Natural killer cell (primary cell): ENCODE results near the gene PTPRQ. TPM values are rescaled to one million over a fixed set of nuclear protein-coding genes. Genes with fewer than 3 reads are reported as not detected.

Experiments used
- ATAC-seq, 3 donors: fragments of 150-1000 bp in 2 of 3; fragments of 200-7000 bp in 1 of 3; cut with Tn5 transposase; 1 replicate in 1 of 3; 2 replicates in 2 of 3; pipeline ENCODE4 v1.10.0; 2021; ENCODE audit warnings: mild to moderate bottlenecking in 2 of 3, moderate library complexity in 2 of 3
- DNase-seq, 2 donors: peaks; one replicate each; pipeline versions ENCODE4 v3.0.0 to v3.0.0-alpha.2; 2013 to 2021; ENCODE audit warnings: mixed read lengths in 1 of 2
- H3K27ac ChIP-seq: one replicate; pipeline ENCODE4 v1.5.1; 2013; ENCODE audit warnings: mild to moderate bottlenecking, low read length
- H3K27me3 ChIP-seq: one replicate; pipeline ENCODE4 v1.6.1; 2013; ENCODE audit warnings: low read length; ENCODE audit not compliant: control insufficient read depth, insufficient read depth
- H3K36me3 ChIP-seq: one replicate; pipeline ENCODE4 v1.6.1; 2013; ENCODE audit warnings: low read length; ENCODE audit not compliant: control insufficient read depth, insufficient read depth
- H3K4me1 ChIP-seq: one replicate; pipeline ENCODE4 v1.6.1; 2013; ENCODE audit warnings: low read length; ENCODE audit not compliant: control insufficient read depth, insufficient read depth
- H3K4me3 ChIP-seq: one replicate; pipeline ENCODE4 v1.5.1; 2013; ENCODE audit warnings: low read length
- H3K9me3 ChIP-seq: one replicate; pipeline ENCODE4 v1.6.1; 2013; ENCODE audit warnings: low read length; ENCODE audit not compliant: control insufficient read depth, insufficient read depth
- H3K27ac Mint-ChIP-seq, 2 donors: one replicate each; pipeline ENCODE4 v1.8.0; 2022; ENCODE audit warnings: mild to moderate bottlenecking in 2 of 2, mixed read lengths in 2 of 2, moderate library complexity in 1 of 2
- H3K27me3 Mint-ChIP-seq, 2 donors: one replicate each; pipeline ENCODE4 v1.8.0; 2022; ENCODE audit warnings: low read depth in 2 of 2, mixed read lengths in 2 of 2
- H3K36me3 Mint-ChIP-seq: one replicate; pipeline ENCODE4 v1.8.0; 2022; ENCODE audit warnings: mixed read lengths
- H3K4me1 Mint-ChIP-seq, 2 donors: one replicate each; pipeline ENCODE4 v1.8.0; 2022; ENCODE audit warnings: mixed read lengths in 2 of 2
- H3K4me3 Mint-ChIP-seq: one replicate; pipeline ENCODE4 v1.8.0; 2022; ENCODE audit warnings: mild to moderate bottlenecking, moderate library complexity, mixed read lengths
- H3K9me3 Mint-ChIP-seq, 2 donors: one replicate each; pipeline ENCODE4 v1.8.0; 2022; ENCODE audit warnings: mixed read lengths in 2 of 2
- WGBS: methylation state at CpG from one replicate; pipeline ENCODE4 v1.1.7; 2013; ENCODE audit warnings: missing lambda C conversion rate; ENCODE audit not compliant: insufficient coverage; 5-methylcytosine and 5-hydroxymethylcytosine counted together
- intact Hi-C: fragments of 100-400 bp; cut with micrococcal nuclease; formaldehyde crosslinking; loops from one replicate; pipeline ENCODE4 v1.14.2; 2022
- total RNA-seq, 4 donors: library from RNA; stranded (reverse); fragments of 120-200 nt in 1 of 4; gene quantifications; one replicate each; pipeline versions ENCODE4 v1.2.3 to v1.2.4, GENCODE V29; 2013 to 2022
- TF ChIP-seq, protein P1 (sequence below): fragments of 200-600 bp; IDR thresholded peaks from one replicate; pipeline ENCODE4 v1.8.0; 2022; ENCODE audit warnings: antibody characterized with exemption

PTPRQ gene
- total RNA-seq, 3 donors from 2014 or later (not counting 1 experiment from before 2014, with no cell fraction given): not detected

DNA sequence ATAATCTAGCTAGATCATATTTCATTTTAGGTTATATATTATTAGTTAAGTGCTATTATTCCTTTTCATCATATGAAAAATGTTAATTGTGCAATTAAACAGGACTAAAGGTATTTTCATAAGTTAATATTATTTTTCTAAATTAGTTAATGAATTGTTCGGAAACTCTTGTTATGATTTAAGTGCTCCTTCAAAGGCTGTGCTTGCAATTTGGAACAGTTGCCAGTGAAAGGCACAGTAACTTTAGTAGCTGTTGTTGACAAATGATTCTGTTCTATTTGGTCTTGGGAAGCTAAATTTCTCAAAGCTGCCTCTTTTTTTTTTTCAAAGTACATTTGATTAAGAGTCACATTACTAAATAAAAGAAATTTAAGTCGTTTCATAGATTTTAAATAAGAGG, 40.7 kb downstream of the PTPRQ start:
- WGBS: 100% methylated on average over 1 of the region's 2 CpGs
- H3K36me3 Mint-ChIP-seq: no peaks in the 10 kb centered on the region
- no peaks in the 10 kb centered on the region for H3K27me3 Mint-ChIP-seq
- Histone ChIP-seq H3K9me3 (no peaks in the 10 kb centered on the region), H3K4me1 (no peaks in the 10 kb centered on the region), H3K4me3 (no peak overlapping the region), H3K36me3 (no peaks in the 10 kb centered on the region), H3K27ac (no peak overlapping the region), H3K27me3 (no peaks in the 10 kb centered on the region)
- H3K27ac Mint-ChIP-seq: no peak overlapping the region
- DNase-seq (no peak), ATAC-seq (no peak)
- H3K4me1 Mint-ChIP-seq: no peaks in the 10 kb centered on the region
- intact Hi-C loops: no loop called here
- no peak overlapping the region for H3K4me3 Mint-ChIP-seq
- TF ChIP-seq, protein P1, sequence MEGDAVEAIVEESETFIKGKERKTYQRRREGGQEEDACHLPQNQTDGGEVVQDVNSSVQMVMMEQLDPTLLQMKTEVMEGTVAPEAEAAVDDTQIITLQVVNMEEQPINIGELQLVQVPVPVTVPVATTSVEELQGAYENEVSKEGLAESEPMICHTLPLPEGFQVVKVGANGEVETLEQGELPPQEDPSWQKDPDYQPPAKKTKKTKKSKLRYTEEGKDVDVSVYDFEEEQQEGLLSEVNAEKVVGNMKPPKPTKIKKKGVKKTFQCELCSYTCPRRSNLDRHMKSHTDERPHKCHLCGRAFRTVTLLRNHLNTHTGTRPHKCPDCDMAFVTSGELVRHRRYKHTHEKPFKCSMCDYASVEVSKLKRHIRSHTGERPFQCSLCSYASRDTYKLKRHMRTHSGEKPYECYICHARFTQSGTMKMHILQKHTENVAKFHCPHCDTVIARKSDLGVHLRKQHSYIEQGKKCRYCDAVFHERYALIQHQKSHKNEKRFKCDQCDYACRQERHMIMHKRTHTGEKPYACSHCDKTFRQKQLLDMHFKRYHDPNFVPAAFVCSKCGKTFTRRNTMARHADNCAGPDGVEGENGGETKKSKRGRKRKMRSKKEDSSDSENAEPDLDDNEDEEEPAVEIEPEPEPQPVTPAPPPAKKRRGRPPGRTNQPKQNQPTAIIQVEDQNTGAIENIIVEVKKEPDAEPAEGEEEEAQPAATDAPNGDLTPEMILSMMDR: no peak
- H3K9me3 Mint-ChIP-seq: peaks cover 6 to 8% of the 10 kb centered on the region in 2 donors

DNA sequence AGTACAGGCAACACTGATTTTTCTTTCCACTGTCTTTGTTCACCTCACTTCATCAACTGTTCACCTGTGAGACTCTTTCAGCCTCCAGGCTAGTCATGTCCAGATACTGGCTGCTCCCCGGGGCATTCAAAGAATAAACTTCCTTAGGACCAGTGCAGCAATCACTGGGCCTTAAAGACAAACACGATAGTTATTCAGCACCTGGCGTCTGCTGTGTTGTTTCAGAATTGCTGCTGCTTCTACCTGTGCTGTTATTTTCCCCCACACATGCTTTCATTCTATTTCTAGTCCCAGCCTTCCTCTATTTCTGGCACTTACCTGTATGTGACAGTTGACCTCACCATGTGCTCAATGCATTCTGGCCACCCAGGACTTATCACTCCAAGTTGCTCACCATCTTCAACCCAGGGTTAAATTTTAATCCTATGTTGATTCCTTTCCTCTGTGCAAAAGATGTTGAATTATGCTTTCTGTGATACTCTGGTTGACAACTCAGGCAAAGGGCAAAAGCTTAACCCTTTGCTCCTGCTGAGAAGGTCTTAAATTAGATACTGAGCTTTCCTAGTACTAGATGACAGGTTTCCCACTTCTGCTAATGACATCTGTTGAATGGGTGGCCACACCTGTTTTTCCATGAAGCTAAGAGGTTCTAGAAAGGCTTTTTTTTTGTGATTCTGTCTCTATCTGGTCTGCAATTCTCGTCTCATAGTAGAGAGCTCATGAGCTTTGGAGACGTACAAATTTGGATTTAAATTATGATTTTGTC, 41.4 kb downstream of the PTPRQ start:
- ATAC-seq: no peak
- TF ChIP-seq, protein P1: no peak
- no peaks in the 10 kb centered on the region for H3K9me3 ChIP-seq
- WGBS: 79% methylated on average over 5 of the region's 5 CpGs
- Mint-ChIP-seq H3K36me3 (no peaks in the 10 kb centered on the region), H3K9me3 (peaks cover 3 to 8% of the 10 kb centered on the region in 2 donors), H3K4me3 (no peak overlapping the region), H3K4me1 (no peaks in the 10 kb centered on the region), H3K27me3 (no peaks in the 10 kb centered on the region), H3K27ac (no peak overlapping the region)
- no peaks in the 10 kb centered on the region for H3K27me3 ChIP-seq
- no peaks in the 10 kb centered on the region for H3K4me1 ChIP-seq
- intact Hi-C loops: no loop called here
- H3K4me3 ChIP-seq: no peak overlapping the region
- no peaks in the 10 kb centered on the region for H3K36me3 ChIP-seq
- DNase-seq: no peak
- no peak overlapping the region for H3K27ac ChIP-seq

DNA sequence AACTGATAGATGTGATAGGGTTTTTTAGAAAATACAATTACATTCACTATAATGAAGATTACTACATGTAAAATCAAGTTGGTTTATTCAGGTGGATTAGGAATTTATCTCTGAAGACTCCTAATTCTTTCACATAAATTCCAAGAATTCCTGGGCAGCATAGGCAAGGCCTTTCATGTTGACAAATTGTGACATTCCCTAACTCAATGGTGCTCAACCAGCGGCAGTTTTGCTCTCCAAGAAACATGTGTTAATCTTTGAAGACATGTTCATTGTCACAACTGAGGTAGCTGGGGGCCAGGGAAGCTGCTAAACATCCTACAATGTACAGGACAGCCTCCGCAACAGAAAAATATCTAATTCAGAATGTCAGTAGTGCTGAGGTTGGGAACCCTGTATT, 46.3 kb downstream of the PTPRQ start:
- Mint-ChIP-seq H3K9me3 (peaks cover 2 to 4% of the 10 kb centered on the region in 2 donors), H3K36me3 (no peaks in the 10 kb centered on the region), H3K27me3 (no peaks in the 10 kb centered on the region), H3K4me1 (no peaks in the 10 kb centered on the region), H3K27ac (no peak overlapping the region), H3K4me3 (no peak overlapping the region)
- Histone ChIP-seq H3K27me3 (no peaks in the 10 kb centered on the region), H3K4me1 (no peaks in the 10 kb centered on the region), H3K27ac (no peak overlapping the region), H3K36me3 (no peaks in the 10 kb centered on the region), H3K9me3 (no peaks in the 10 kb centered on the region), H3K4me3 (no peak overlapping the region)
- 80% methylated on average over 2 of the region's 2 CpGs for WGBS
- TF ChIP-seq, protein P1: no peak
- DNase-seq (no peak), ATAC-seq (no peak)
- intact Hi-C loops: no loop called here

DNA sequence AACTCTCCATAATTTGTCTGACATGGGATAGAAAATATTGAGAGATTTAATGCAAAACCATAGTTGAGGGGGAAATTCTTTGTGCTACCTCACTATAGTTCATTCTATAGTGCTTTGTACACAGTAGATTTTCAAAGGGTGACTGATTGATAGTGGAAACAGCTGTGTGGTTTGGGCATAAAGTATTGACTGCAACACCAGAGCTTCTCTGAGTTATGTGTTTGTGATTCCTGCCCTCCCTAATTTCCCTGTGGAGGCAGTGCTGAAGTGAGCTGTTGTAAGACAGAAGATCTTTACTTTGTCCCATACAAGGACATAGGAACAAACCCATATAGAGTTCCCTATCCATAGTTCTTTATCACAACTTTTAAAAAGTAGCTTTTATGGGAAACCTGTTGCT, 47.1 kb downstream of the PTPRQ start:
- H3K27me3 ChIP-seq: no peaks in the 10 kb centered on the region
- intact Hi-C loops: no loop called here

More for the DNA sequence above, 47.1 kb downstream of the PTPRQ start:
- TF ChIP-seq, protein P1: no peak
- H3K36me3 Mint-ChIP-seq: no peaks in the 10 kb centered on the region
- H3K4me1 Mint-ChIP-seq: no peaks in the 10 kb centered on the region
- Histone ChIP-seq H3K9me3 (no peaks in the 10 kb centered on the region), H3K27ac (no peak overlapping the region), H3K36me3 (no peaks in the 10 kb centered on the region), H3K4me3 (no peak overlapping the region), H3K4me1 (no peaks in the 10 kb centered on the region)
- no peak overlapping the region for H3K27ac Mint-ChIP-seq
- DNase-seq: no peak
- no peak for ATAC-seq
- H3K4me3 Mint-ChIP-seq: no peak overlapping the region
- no peaks in the 10 kb centered on the region for H3K27me3 Mint-ChIP-seq
- H3K9me3 Mint-ChIP-seq: peaks cover 2% of the 10 kb centered on the region in 2 donors
